ENCODE data around the gene FMN2. TPM values are rescaled to one million over a fixed set of nuclear protein-coding genes. Genes with fewer than 3 reads are reported as not detected.

The FMN2 gene
- total RNA-seq, 2 donors from 2014 or later: 0.26 to 0.33 TPM

DNA sequence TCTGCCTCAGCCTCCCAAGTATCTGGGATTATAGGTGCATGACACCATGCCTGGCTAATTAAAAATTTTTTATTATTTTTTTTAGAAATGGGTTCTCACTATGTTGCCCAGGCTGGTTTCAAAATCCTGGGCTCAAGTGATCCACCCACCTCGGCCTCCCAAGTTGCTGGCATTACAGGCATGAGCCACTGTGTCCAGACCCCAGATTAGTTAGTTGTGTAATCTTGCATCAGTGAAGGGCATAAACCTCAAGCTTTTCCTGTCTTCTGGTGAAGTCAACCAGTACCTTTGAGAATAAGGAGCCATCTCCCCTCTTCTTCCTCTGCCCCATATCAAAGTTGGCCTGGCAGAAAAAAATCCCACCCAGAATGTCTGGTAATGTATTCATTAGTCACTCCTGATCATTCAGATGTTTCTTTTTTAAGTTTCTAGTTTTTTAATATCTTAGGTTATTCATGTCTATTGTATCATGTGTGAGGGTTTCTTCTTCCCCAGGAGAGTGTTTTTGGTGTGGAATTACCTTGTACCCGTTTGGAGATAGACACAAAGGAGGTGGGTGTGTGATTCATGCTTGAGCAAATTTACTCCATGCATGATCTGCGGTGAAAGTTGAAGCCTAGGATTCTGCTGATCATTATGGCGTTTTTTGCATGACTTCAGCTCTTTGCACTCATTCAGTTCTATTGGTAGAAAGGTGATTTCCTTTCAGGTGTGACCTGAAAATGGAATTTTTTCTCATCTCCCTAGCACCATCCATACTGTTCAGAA, 144.0 kb downstream of the FMN2 start:
- ATAC-seq (no peak), DNase-seq (no peak)
- H3K27me3 ChIP-seq: no peaks in the 10 kb centered on the region
- no peaks in the 10 kb centered on the region for H3K9me3 ChIP-seq
- H3K4me1 ChIP-seq: no peaks in the 10 kb centered on the region
- 56% methylated on average over 4 of the region's 4 CpGs for WGBS, 2 donors
- no peak overlapping the region for H3K27ac ChIP-seq
- TF ChIP-seq CTCF (IDR thresholded peaks at IDR 0.05) (no peak), POLR2A (IDR thresholded peaks at IDR 0.05) (no peak)
- intact Hi-C loops (cut with DNase I): no loop called here
- H3K36me3 ChIP-seq (replicated peaks in 1 of 2; ENCODE audit: insufficient read depth in 1 of 2, low read depth in 2 of 2): no peaks in the 10 kb centered on the region
- no peak overlapping the region for H3K4me3 ChIP-seq

GRCh38 chr1:240237305-240237721, 145.6 kb downstream of the FMN2 start:
- Histone ChIP-seq H3K27ac (no peak overlapping the region), H3K9me3 (no peaks in the 10 kb centered on the region), H3K27me3 (no peaks in the 10 kb centered on the region), H3K4me1 (no peaks in the 10 kb centered on the region), H3K36me3 (replicated peaks in 1 of 2; ENCODE audit: insufficient read depth in 1 of 2, low read depth in 2 of 2) (no peaks in the 10 kb centered on the region), H3K4me3 (no peak overlapping the region)
- WGBS, 2 donors: 46 to 56% methylated on average over 4 of the region's 4 CpGs
- no peak for TF ChIP-seq POLR2A (IDR thresholded peaks at IDR 0.05)
- ATAC-seq: no peak
- DNase-seq: no peak
- intact Hi-C loops (cut with DNase I): no loop called here

GRCh38 chr1:240239309-240239708, 147.6 kb downstream of the FMN2 start:
- intact Hi-C loops (cut with DNase I): no loop called here
- TF ChIP-seq POLR2A (IDR thresholded peaks at IDR 0.05): no peak
- TF ChIP-seq CTCF (IDR thresholded peaks at IDR 0.05): no peak
- DNase-seq: no peak
- no peaks in the 10 kb centered on the region for H3K36me3 ChIP-seq (replicated peaks in 1 of 2; ENCODE audit: insufficient read depth in 1 of 2, low read depth in 2 of 2)
- no peak overlapping the region for H3K27ac ChIP-seq
- H3K4me1 ChIP-seq: no peaks in the 10 kb centered on the region
- ATAC-seq: no peak
- H3K27me3 ChIP-seq: no peaks in the 10 kb centered on the region
- H3K9me3 ChIP-seq: no peaks in the 10 kb centered on the region
- H3K4me3 ChIP-seq: no peak overlapping the region

GRCh38 chr1:240241278-240241677, 149.6 kb downstream of the FMN2 start:
- Histone ChIP-seq H3K27ac (no peak overlapping the region), H3K27me3 (no peaks in the 10 kb centered on the region), H3K36me3 (replicated peaks in 1 of 2; ENCODE audit: insufficient read depth in 1 of 2, low read depth in 2 of 2) (no peaks in the 10 kb centered on the region), H3K4me1 (no peaks in the 10 kb centered on the region), H3K9me3 (no peaks in the 10 kb centered on the region), H3K4me3 (no peak overlapping the region)
- ATAC-seq (no peak), DNase-seq (no peak)
- WGBS, 2 donors: 76 to 79% methylated on average over 3 of the region's 3 CpGs
- TF ChIP-seq POLR2A (IDR thresholded peaks at IDR 0.05) (no peak), CTCF (IDR thresholded peaks at IDR 0.05) (no peak)
- intact Hi-C loops (cut with DNase I): no loop called here

GRCh38 chr1:240242601-240243144, 151.0 kb downstream of the FMN2 start:
- no peak for DNase-seq
- no peaks in the 10 kb centered on the region for H3K36me3 ChIP-seq (replicated peaks in 1 of 2; ENCODE audit: insufficient read depth in 1 of 2, low read depth in 2 of 2)
- H3K27ac ChIP-seq: no peak overlapping the region
- H3K4me3 ChIP-seq: no peak overlapping the region
- no peaks in the 10 kb centered on the region for H3K9me3 ChIP-seq
- H3K4me1 ChIP-seq: no peaks in the 10 kb centered on the region
- no peak for TF ChIP-seq POLR2A (IDR thresholded peaks at IDR 0.05)
- TF ChIP-seq CTCF (IDR thresholded peaks at IDR 0.05): no peak
- 49 to 57% methylated on average over 5 of the region's 5 CpGs for WGBS, 2 donors
- intact Hi-C loops (cut with DNase I): no loop called here
- no peak for ATAC-seq
- H3K27me3 ChIP-seq: no peaks in the 10 kb centered on the region

Measured in body of pancreas (tissue), 4 donors.